C4-2B (cell line): ENCODE data around the gene HOXD8.

ENCODE experiments used
- ZFX ChIP-seq: fragments of 450-650 bp; IDR thresholded peaks from 2 replicates; pipeline ENCODE4 v1.6.1; 2017
- TF ChIP-seq, protein P1 (sequence below): fragments of 450-650 bp; conservative IDR thresholded peaks from 2 replicates; pipeline ENCODE4 v1.5.1; 2017; ENCODE audit warnings: mild to moderate bottlenecking

GRCh38 chr2:176122683-176123410, 6.7 kb upstream of the HOXD8 start, which contains the start of gene HOXD9:
- TF ChIP-seq, protein P1, sequence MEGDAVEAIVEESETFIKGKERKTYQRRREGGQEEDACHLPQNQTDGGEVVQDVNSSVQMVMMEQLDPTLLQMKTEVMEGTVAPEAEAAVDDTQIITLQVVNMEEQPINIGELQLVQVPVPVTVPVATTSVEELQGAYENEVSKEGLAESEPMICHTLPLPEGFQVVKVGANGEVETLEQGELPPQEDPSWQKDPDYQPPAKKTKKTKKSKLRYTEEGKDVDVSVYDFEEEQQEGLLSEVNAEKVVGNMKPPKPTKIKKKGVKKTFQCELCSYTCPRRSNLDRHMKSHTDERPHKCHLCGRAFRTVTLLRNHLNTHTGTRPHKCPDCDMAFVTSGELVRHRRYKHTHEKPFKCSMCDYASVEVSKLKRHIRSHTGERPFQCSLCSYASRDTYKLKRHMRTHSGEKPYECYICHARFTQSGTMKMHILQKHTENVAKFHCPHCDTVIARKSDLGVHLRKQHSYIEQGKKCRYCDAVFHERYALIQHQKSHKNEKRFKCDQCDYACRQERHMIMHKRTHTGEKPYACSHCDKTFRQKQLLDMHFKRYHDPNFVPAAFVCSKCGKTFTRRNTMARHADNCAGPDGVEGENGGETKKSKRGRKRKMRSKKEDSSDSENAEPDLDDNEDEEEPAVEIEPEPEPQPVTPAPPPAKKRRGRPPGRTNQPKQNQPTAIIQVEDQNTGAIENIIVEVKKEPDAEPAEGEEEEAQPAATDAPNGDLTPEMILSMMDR: no peak
- TF ChIP-seq ZFX: no peak
